Stimulated activated CD8-positive, alpha-beta memory T cell treated with anti-CD3 and anti-CD28 coated beads, Interleukin-15, amount 100 ng/mL, for 48 hours (primary cell): ENCODE results near the gene GNG14.
"Not testable (repeated sequence)": the region's sequence is repeated elsewhere in the genome, so short reads cannot be mapped to it uniquely, and the experiment has no call there.

Source experiments
- DNase-seq, 2 donors: peaks; one replicate each; pipeline ENCODE4 v3.0.0-alpha.2; 2020; ENCODE audit warnings: low read depth in 2 of 2

The GNG14 gene

DNA sequence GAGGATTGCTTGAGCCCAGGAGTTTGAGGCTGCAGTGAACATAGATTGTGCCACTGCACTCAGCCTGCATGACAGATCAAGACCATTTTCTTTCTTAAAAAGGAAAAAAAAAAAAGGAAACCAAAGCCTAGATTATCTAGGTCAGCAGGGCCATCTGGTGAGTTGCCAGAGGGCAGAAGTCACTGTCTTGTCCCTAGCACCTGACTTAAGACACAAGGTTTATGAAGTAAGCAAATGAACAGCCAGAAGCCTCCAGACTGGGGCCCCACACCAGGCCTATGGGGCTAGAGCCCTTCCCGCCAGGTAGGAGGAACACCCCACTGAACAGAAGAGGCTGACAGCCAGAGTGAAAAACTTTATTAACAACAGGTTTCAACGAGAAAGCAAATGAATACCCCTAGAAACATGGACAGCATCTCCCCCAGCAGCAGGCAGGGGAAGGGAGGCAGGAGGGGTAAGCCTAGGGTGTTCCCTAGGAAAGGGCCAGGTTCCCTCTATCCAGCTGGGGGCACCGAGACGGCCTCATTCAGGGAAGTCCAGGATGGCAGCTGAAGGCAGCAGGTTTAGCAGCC is 20.0 kb upstream of the GNG14 start:
- no peak for DNase-seq

GRCh38 chr19:12668346-12668745 is 19.5 kb upstream of the GNG14 start:
- DNase-seq = no peak

DNA sequence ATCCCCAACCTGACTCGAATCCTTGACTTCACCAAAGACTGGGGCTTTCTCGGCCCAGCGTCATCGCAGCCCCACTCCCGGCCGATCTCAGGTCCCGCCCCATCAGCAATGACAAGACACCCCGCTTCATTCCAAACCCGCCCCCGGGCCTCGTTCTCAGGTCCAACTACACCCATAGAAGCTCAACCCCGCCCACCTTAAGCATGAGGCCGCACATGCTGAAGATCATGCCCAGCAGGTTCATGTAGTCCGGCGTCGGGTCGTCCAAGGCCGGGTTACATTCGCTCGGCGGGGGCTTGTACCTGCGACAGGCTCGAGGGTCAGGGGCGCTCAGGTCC is 18.9 kb upstream of the GNG14 start:
- DNase-seq = peak in 1 of 2 donors; percentile 53

GRCh38 chr19:12669270-12670158 is 18.3 kb upstream of the GNG14 start:
- peak in 1 of 2 donors; percentile 56 for DNase-seq

DNA sequence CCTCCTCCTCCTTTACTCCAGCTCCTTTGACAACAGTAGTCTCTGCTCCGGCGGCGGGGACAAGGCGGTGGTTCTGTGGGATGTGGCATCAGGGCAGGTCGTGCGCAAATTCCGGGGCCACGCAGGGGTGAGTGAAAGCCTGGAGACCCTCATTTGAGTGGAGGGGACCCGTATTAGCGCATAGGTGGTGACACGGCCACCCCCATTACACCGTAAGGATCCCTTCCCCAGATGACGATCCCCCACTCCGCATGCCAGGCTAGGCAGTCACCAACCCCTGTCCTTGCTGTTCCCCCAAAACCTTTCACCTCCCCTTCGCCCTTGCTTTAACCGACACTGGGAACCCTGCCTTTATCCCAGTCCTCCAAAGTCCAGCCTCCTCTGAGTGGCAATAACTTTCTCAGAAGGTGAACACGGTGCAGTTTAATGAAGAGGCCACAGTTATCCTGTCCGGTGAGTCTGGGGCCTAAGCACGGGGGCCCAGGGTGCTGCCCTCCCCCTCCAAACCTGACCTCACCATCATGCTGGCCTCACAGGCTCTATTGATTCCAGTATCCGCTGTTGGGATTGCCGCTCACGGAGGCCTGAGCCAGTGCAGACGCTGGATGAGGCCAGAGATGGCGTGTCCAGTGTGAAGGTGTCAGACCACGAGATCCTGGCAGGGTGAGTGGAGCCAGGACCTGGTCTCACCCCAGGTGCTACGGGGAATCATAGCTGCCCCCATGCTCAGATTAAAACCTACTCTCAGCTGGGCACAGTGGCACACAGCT is 17.5 kb upstream of the GNG14 start:
- no peak for DNase-seq

DNA sequence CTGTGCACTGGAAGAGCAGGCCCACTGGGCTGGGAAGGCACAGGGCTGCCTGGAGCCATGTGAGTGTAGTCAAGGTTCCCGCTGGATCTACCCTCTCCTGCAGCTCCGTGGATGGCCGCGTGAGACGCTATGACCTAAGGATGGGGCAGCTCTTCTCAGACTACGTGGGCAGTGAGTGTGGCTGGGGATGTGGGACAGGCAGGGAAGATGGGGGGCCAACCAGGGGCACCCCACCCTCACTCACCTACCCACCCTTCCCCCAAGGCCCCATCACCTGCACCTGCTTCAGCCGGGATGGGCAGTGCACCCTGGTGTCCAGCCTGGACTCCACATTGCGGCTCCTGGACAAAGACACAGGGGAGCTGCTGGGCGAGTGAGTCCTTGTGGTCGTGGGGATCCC is 15.1 kb upstream of the GNG14 start:
- DNase-seq = no peak

DNA sequence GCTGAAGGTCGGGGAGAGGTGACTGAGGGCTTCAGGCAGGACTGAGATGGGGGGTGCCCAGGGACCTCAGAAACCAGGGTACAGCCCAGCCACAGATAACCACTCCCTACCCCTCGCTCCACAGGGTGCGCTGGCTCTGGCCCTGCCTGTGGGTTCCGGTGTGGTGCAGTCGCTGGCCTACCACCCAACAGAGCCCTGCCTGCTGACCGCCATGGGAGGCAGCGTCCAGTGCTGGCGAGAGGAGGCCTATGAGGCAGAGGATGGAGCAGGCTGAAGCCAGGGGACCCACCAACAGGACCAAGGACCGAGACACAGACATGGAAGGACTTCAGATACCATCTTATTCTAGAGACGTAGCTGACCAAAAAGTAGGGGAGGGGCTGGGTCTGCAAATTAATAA is 12.4 kb upstream of the GNG14 start:
- no peak for DNase-seq

DNA sequence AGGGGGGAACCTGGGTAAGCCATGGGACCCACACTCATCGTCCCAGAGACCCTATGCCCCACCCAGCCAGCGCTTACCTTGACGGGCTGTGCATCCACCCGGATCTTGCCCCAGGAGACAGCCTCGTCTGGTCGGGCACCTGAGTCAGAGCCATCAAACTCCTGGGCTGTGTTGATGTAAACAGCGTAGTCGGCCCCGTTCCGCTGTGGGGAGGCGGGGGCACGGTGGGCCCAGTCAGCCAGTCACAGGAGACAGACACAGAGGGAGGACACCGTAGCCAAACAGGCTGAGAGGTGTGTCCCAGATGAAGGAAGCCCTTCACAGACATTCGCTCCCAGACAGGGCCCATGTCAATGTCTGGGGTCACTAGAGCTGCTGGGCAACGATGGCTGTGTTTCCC is 11.9 kb upstream of the GNG14 start:
- no peak for DNase-seq

- peak; percentile 76 to 79 for DNase-seq
Observed at GRCh38 chr19:12676384-12676792, 11.4 kb upstream of the GNG14 start.

DNA sequence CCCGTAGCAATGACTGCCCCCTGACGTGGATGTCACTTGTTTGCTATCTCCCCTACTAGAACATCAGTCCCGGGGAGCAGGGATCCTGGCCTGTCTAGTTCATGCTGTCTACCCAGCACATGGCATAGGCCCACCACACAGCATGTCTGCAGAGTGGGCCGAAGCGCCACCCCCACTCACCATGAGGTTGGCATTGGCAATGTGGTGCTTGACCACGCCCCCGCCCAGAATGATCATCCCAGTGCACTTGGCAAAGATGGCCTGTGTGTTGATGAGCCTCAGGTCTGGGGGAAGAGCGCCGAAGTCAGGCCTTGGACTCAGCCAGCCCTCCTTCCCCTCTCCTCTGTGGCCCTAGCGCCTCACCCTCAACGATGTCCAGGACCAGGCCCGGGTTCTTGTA is 10.9 kb upstream of the GNG14 start:
- DNase-seq = no peak

DNA sequence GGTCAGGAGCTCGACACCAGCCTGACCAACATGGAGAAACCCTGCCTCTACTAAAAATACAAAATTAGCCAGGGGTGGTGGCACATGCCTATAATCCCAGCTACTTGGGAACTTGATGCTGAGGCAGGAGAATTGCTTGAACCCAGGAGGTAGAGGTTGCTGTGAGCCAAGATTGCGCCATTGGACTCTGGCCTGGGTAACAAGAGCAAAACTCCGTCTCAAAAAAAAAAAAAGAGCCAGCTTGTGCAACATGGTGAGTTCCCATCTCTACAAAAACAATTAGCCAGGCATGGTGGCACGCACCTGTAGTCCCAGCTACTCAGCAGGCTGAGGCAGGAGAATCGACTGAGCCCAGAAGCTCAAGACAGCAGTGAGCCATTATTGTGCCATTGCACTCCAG is 9.8 kb upstream of the GNG14 start:
- DNase-seq = not testable (repeated sequence)

DNA sequence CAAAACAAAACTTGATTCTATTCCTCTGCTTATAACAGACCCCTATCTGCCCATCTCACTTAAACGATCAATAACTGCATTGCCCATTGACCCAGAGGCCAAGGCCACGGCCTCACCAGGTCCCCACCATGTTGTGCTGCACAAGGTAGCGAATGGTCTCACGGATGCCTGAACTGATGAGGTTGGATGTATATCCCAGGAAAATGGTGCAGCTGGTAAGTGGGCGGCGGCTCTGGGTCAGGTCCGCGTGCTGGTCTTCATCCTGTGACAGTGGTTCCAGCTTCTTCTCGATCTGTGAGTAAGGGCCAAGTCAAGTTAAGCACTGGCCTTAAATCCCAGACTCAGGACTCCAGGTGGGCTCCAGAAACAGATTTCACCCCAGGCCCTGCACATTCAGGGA is 7.8 kb upstream of the GNG14 start:
- no peak for DNase-seq

GRCh38 chr19:12681074-12681987 is 6.5 kb upstream of the GNG14 start, which contains the start of gene DHPS:
DHPS (minus strand) TSS chr19:12681880; CDS start chr19:12681766, 114 bp downstream.
- DNase-seq = peak; percentile 83 to 86

DNA sequence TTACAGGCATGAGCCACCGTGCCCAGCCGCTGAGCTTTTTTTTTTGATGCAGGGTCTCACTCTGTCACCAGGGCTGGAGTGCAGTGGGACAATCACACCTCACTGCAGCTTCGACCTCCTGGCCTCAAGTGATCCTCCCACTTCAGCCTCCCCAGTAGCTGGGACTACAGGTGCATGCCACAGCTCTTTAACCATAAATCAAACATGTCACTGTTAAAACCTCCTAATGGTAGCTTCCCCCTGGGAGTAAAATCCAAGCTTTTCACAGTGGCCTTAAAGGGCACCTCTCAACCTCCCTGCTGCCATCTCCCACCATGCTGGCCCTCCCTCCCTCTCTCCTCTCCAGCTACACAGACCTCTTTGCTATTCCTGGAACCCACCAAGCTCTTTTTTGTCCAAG is 2.0 kb upstream of the GNG14 start:
- DNase-seq = no peak

DNA sequence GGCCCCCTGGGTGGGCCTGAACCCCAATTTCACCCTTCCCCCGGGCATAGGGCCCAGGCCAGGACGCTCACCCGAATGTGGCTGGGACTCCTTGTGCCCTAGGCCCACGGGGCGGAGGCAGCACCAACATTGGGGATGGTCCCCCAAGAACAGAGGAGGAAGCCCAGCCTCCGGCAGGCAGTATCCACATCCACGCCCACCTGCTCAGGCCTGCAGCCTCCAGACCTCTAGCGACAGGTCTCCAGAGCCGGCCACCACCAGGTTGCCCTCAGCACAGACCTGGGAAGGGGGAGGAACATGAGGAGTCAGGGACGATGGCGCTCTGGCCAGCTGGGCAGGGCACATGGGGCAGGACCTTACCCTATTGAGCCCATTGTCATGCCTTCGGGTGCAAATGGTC is 1.2 kb downstream of the GNG14 start:
- no peak for DNase-seq

DNA sequence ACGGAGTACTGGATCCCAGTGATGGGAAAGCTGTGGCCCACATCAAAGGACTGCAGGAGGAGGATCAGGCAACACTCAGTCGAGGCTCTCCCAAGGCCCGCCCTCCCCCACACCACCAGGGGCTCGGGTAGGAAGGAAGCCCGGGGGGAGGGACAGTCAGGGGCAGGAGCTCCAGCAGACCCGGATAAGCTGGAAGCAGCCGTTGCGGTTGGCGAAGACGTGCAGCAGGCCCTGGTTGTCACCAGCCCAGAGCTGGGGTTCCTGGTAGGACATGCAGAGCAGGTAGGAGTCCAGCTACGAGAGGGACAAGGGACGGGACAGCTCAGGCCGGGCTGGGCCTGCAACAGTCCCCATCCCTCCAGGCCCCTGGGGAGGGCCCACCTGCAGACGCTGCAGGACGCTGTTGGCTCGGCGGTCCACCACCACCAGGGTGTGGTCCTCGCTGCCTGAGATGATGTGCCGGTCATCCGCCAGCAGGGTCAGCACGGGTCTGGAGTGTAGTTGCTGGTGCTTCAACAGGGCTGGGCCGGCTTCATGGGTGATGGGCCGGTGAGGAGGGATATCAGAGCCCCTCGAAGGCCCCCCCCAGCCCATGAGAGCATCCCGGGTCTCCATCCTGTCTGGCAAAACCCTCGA is 1.9 kb downstream of the GNG14 start:
- DNase-seq = no peak

GRCh38 chr19:12692960-12693359 is 5.2 kb downstream of the GNG14 start:
- DNase-seq = no peak

DNA sequence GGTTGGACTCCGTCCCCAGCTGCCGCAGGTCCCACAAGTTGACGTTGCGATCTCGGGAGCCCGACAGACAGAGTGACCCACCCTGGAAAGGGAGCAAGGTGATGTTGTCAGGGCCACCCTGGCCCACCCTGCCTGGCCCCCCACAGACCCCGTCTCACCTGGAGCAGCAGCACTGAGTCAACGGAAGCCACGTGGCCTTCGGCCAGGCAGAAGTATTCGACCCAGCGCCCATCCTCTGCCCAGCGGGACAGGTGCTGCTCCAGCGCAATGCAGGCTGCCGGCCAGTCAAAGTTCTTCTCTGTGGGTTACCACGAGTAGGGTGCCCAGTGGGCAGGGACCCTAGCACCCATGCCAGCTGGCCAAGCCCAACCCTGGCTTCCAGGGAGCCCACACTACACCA is 6.8 kb downstream of the GNG14 start:
- no peak for DNase-seq

DNA sequence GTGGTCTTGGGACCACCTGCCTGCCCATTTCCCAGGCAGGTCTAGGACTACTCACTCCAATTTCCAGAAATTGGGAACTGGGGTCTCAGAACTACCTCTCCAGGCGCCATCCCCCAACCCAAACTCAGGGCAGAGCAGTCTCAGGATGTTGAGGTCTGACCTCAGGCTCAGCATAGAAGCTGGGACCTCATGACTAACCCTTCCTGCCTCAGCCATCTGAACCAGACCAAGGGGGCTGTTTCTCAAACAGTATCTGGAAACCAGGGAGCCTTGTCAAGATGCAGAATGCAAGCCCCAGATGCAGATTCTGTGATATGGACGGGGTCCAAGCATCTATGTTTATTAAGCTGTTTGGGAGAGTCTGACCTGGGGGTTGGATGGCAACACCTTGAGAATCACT is 7.3 kb downstream of the GNG14 start:
- no peak for DNase-seq

DNA sequence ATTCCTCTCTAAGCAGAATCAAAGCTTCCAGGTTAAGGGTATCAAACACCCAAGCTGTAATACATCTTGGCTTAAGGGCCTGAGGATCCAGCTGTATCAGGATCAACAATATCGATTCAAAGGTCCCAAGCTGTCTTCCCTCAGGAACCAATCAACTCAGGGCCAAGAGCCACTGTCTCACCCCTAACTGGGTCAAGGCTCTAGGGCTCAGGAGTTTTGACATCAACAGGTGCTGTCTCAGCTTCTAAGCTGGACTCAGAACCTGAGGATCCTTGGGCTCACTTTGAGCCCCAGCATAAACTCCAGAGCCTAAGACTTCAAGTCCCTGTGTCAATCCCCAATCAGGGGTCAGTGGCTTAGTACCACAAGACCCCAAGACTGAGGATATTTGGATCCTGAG is 7.7 kb downstream of the GNG14 start:
- no peak for DNase-seq

GRCh38 chr19:12695997-12696365 is 8.2 kb downstream of the GNG14 start:
- DNase-seq = no peak
